HG03097 (cell line): ENCODE data around the gene BIN1.

Experiments
- ATAC-seq: cut with Tn5 transposase; IDR thresholded peaks from one replicate; pipeline ENCODE4 v1.9.1; 2021; ENCODE audit not compliant: unreplicated experiment, low FRiP score

The BIN1 gene

DNA sequence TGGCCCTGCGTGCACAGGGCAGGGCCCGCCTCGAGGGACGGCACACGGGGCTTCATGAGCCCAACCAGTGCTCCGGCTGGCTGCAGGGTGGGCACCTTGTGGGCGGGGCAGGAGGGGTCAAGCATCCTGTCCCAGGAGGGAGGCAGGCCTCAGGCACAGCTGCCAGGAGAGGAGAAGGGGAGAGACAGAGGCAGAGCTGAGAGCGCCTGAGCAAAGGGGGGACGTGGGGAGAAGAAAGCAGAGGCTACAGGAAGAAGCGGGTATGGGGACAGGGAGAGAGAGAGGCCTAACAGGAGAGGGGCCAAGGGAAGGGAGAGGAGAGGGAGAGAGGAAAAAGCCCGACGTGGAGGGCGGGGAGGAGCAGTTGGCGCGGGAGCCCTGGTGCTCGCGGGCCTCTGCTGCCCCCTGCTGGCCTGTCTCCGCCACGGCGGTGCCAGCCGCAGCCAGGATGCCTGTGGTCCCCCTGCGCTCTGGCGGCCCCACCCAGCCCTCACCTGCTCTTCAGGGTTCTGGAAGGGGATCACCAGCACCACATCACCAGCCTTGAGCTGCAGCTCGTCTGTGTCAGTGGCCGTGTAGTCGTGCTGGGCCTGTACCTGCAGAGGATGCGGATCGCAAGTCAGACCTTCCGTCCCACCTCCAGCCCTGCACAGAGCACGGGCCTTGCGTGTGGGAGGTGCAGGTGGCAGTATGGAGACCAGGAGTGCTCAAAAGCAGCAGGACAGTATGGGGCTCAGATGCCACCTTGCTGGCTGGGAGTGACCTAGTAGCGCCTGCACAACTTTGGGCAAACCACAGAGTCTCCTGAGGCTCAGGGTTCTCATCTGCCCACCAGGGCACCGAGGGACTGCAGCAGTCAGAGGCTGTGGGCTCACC lies 56.8 kb downstream of the BIN1 start:
- ATAC-seq: peak; percentile 49

DNA sequence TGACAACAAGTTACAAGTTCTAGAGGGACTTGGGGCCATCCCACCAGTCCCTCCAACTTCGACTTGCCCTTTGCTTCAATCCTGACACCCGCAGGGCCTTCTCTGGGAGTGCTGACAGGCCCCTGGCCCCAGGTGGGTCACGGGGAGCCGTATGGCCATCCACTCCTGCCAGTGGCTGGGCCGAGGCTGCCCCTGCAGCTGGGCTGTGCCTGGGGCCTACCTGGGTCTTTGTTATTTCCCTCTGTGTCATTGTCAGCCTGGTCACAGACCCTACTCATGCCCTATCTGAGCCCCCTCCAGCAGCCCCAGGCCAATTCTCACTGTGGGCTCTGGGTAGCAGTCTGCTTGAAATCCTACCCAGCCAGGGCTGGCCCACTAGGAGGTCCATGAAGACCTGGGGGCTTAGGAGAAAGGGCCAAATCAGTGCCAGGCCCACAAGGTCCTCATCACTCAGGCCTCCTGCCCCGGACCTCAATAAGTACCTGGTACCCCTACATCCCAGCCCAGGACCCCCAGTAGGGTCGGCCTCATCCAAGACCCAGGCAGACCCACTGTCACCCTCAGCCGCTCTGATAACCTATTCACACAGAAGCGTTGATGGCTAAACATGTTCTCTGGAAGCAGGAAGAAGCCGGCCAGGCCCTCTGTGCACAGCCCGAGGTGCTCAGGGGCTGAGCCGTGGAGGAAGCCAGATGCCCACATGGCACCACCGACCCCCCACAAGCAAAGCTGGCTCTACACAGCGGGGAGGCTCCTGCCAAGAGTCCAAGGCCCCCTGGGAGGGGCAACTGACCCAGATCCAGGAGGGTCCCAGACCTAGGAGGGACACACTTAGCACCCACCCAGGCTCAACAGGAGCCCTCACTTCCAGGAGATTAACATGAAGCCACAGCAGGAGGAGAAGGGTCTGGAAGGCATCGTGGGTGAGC lies 57.7 kb downstream of the BIN1 start:
- ATAC-seq: no peak

DNA sequence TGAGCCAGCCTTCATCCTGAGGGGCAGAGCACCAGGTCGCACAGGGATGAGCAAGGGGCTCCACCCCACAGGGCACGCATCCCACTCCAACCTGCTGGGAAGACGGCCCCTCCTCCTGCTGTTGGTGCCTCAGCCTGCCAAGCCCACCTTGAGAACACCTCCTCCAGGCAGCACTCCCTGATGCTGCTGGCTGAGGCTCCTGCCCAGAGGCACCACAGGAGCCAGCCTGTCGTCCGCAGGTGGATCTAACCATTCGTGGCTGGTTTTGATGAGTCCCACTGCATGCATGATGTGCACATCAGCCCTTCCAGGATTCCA lies 58.4 kb downstream of the BIN1 start:
- ATAC-seq: no peak

DNA sequence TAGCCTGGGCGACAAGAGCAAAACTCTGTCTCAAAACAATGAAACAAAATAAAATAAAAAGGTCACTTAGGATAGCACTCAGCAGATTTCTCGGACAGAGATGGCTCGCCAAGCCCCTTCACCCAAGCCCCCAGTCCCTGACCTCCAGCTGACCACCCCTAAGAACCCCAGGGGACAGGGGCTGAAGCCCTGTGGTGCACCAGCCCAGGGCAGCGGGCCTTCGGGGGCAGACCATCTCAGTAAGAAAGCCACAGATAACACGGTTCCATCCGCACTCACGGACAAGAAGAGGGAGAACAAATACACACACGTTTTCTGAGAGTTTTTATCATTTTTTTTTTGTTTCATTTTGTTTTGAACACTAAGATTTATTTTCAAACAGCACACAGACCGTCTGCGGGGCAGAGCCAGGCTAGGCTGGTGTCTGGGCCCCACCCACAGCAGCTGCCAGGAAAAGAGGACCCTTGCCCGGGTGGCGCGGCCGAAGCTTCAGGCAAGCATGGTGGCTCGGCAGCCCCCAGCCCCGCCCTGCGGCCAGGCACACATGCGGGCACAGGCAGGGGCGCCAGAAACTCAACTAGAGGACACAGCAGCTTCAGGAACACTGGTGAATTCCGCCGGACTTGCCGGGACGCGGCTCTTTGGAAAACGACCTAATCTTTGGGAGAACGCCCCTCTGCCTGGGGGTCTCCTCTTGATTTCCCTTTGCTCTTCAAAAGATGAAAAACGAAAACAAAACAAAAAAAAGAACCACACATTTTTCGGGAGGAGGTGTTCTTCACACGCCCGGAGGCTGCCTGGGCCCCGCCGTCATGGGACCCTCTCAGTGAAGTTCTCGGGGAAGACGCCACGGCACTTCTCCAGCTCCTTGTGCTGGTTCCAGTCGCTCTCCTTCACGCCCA lies 59.0 kb downstream of the BIN1 start:
- no peak for ATAC-seq

DNA sequence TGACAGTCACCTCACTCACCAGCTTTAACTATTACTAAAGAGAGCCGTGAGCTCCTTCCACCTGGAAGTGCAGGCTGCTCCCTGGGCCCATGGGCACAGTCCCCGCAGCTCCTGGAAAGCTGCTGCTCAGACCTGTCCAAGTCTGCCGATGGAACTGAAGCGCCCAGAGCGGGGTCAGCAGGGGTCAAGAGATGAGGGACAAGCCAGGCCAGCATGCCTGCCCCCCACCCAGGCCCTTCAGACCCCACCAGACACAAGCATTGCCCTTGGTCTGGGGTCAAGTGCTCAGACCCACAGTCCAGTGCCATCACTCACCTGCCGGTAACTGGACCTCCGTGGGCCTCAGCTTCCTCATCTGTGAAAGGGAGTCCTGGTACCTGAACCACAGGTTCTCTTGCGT lies 59.9 kb downstream of the BIN1 start:
- no peak for ATAC-seq

DNA sequence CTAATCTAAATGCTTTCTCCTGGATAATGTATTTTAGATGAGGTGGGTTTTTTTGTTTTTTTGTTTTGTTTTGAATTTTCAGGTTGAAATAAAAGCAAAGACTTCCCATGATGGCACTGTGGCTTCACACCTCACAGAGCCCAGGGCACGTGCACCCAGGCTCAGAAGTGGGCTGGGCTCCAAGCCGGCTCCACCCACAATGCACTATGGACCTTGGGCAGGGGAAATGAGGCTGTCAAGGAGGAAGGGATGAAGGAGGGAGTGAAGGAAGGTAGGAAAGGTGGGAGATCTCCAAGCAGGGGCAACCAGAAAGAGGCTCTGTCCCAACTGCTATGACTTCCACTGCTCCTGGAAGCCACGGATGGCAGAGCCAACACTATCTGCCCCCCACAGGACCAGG lies 60.4 kb downstream of the BIN1 start:
- no peak for ATAC-seq

DNA sequence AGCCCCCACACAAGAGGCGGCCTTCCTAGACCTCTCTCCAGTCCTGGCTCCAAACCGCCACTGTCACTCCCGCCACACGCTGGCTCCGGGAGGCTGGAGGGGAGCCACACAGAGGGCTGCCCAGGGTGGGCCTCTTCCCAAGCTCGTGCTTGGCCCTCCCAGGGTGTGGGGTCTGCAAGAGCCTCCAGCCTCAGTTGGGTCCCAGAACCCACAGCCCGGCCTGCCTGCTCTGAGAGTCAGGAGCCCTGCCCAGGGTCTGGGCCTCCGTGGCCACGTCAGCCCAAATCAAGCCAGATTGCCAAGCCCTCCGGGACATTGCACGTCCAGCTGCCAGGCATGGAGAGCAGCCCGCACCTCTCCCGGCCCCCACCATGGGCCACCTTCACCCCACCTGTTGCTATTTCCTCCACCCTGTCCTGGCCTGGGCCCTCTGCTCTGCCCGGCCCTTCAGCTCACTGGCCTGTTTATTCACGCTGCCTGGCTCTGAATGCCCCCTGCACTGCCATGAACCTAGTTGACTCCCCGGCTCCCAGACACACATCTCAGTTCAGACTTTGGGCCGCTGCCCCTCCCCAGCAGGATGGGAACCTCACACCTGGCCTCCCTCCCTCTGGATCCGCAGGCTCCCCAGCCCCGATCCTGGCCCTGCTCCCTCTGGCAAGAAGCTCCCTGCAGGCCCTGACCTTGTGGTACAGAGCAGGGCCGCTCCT lies 61.0 kb downstream of the BIN1 start:
- no peak for ATAC-seq

DNA sequence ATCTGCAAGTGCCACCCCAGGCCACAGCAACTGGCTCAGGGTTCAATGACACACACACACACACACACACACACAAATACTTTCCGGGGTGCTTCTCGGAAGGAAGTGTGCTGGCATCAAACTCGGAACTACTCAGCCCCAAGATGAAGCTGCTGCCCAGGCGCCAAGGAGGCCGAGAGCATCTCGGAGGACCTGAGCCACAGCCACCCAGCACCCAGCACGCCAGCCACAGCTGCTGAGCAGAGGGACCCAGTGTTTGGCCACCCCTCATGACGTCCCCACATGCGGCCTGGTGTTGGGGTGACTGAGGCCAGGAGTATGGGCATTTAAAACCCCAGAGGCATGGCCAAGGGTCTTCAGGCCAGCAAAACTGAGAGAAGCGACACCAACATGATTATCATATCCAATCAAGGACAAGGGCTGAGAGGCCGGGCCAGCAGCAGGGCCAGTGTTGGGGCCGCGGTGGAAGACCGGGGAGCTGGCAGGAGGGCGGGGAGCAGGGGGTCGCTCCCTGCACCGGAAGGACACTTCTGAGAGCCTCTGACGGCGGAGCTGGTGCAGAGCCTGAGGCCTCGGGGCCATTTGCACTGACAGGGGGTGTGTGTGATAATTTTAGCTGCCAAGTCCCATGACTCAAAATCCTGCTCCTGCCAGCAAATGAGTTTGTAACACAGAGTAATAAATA lies 61.8 kb downstream of the BIN1 start:
- no peak for ATAC-seq

DNA sequence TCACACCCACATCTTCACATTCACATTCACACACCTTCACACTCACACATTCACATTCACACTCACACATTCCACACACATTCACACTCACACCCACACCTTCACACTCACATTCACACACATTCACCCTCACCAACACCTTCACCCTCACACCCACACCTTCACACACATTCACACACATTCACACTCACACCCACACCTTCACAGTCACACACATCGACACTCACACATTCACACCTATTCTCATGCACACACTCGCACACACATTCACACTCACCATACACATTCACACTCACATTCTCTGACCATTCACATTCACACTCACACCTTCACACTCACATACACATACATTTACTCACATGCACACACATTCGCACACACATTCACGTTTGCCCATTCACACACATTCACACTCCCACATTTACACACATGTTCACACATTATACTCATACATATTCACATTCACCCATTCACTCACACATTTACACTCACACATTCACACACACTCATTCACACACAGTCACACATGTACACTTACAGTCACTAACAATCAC lies 62.7 kb downstream of the BIN1 start:
- no peak for ATAC-seq

DNA sequence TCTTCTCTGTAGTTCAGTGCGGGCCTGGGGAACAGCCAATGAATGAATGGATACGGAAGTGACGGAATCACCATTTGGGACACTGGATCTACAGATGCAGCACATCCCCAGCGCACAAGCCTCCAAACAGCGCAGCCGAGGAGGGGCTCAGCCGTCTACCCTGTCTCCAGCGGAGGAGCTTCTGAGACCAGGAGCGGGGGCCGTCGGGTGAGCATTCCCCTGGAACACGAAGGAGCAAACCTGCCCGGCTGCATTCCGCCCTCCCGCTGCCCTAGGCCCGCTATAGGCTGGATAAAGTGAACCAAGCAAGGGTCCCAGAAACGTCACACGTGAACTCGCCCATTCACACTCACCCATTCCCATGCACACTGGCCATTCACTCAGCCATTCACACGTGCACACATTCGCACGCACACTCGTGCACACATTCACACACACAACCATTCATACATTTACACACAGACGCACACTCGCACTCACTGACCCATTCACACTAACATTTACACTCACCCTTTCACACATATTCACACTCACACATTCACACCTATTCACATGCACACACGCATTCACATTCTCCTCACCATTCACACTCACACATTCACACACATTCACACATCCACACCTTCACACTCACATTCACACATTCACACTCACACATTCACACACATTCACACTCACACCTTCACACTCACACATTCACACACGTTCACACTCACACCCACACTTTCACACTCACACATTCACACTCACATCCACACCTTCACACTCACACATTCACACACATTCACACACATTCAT lies 63.4 kb downstream of the BIN1 start:
- no peak for ATAC-seq

DNA sequence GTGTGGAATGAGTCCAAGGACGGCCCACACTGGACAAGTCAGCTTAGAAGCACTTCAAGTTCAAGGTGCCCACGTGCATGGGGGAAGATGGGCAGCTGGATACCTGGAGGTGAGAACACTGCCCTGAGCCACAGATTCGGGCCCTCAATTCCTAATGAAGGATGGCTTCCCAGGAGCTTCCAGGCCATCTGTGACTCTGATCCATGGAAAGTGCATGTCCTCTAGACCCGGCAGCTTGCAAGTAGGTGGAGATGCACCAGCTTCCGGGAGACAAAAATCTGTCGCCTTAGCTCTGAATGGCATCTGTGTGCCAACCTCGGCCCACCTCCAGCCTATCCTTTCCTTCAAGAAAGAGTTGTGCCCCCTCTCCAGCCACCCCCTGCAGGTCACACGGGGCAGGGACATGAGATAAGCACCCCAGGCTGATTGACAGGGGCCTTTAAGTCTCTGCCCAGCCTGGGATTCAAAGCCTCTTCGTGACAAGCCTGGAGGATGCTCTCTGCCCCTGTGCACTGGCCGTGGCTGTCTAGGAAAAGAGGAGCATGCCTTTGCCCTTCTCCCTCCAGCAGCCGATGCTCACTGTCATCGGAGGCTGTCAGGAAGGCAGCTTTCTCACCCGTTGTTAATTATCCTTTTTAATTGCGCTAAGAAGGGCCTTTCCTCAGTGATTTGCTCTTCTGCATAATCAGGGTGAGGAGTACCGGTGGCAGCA lies 65.5 kb downstream of the BIN1 start:
- ATAC-seq: no peak

DNA sequence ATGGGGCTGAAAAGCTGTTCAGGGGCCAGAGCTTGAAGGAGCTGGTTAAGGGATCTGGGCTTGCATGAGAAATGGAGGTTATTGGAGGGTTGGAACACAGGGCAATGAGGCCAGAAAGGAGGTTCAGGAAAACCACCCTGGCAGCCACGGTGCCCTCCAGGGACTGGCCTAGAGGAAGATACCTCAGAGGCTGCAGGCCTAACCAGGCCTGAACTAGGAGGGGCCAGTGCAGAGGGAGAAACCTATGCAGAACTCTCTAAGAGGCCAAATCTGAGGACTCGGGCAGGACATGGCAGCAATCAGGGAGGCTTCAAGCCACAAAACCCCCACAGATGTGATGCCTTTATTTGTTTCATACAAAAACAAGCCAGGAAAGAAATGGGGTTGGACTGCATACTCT lies 66.8 kb downstream of the BIN1 start:
- ATAC-seq: no peak

DNA sequence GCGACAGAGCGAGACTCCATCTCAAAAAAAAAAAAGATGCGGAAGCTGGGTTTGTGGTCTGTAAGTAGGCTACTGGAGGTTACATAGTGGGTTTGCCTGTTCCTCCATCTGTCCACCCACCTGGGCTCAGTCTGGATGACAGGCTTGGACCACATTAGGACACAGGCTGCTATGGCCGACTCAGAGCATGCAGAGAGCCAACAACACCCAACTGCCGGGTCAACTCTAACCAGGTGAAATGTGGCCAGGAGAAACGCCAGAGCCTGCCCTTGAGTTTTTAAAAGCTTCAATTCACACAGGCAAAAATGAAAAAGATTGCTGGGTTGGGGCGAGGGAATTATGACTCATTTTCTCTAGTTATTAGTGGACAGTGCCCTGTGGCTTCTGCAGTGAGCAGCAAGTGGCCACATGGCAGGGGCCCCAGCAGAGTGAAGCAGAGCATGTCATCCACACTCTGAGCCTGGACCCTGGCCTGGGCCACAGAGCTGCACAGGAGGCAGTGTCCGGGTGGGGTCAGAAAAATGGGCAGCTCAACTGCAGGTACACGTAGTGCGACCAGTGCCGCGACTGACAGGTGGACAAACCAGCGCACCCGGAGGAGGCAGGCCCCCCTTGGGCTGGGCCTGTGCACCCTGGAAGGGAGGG lies 67.4 kb downstream of the BIN1 start:
- peak; percentile 51 for ATAC-seq

DNA sequence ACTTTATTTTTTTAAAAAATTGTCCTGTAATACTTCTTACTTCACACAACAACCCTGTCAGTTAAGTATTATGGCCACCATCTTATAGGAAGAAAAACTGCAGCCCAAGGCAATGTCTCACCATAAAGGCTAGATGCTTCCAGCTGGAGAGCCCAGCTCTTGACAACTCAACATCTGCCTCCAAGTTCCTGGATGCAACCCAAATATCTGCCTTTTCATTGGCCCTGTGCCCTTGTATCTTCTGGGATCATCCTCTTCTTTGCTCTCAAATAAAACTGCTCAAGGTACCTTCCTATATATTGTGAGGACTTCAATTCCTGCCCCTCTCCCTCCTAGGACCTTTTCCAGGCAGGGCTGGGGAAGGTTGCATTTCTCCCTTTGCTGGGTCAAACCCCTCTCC lies 69.5 kb downstream of the BIN1 start:
- no peak for ATAC-seq

DNA sequence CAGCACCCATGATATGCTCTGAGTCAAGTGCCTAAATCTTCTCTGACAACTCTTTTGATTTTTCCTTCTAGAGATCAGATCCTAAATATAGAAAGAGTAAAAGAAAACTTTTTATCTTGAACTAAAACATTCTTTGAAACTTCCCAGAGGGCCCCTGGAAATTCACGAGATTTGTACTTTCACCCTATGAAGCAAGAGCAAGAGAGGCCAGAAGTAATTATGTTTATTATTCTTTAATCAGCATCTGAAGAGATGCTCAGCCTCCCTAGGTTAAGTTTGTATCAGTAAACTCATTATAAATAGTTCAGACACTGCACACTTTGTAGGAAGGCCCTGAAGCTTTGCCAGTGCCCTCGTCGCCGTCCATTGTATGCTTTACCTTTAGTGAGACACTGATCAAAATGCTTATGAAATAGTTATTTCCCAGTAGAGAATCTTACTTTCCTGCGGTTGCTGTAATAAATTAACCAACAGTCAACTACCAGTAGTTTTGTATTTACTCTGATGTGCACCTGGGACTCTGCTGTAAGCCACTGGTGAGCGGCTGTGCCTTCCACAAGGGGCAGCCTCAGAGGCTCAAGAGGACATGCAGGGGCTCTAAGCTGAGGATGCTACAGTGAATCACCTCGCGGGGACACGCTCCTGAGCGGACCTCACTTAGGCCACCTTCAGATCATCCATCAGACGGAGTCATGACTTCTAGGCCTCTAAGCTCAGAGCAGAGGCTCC lies 71.9 kb downstream of the BIN1 start:
- ATAC-seq: peak; percentile 65

DNA sequence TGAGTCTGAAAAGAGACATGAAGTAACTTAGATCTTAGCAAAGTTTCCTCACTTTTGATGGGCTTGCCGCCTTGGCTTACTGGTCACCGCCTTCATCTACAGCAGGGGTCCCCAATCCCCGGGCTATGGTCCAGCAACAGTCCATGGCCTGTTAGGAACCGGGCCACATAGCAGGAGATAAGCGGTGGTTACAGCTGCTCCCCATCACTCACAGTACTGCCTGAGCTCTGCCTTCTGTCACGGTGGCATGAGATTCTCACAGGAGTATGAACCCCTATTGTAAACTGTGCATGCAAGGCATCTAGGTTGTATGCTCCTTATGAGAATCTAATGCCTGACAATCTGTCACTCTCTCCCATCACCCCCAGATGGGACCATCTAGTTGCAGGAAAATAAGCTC lies 72.9 kb downstream of the BIN1 start:
- no peak for ATAC-seq

DNA sequence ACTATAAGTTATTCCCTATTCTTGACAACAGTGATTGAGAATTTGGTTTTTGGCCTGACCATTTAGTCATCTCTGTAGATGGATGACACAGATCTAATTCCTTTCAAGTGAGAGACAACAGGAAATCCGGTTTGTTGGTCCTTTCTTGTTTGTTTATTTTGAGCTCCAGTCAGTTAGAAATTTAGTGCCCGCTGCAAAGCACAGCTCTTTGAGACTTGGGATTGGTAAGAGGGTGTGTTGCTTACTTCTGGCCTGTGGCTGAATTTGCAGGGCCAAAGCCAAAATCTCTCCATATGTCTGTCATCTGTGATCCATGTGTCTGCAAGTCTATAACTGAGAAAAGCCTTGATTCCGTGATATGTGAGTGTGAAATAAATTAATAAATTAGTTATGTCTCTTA lies 74.3 kb downstream of the BIN1 start:
- ATAC-seq: no peak
